ENCODE results near the gene OGFR. TPM values are rescaled to one million over a fixed set of nuclear protein-coding genes. Genes with fewer than 3 reads are reported as not detected.

The OGFR gene
- total RNA-seq, 1 donor from 2014 or later = 96.5 TPM

- Mint-ChIP-seq H3K4me1 (ENCODE audit: low read depth, unreplicated experiment) (peaks cover 5% of the 10 kb centered on the region), H3K9me3 (ENCODE audit: unreplicated experiment) (no peaks in the 10 kb centered on the region), H3K27ac (ENCODE audit: unreplicated experiment) (no peak overlapping the region), H3K36me3 (ENCODE audit: low read depth, unreplicated experiment) (peaks cover 3% of the 10 kb centered on the region), H3K27me3 (ENCODE audit: low read depth, unreplicated experiment) (peaks cover 33% of the 10 kb centered on the region), H3K4me3 (ENCODE audit: unreplicated experiment) (no peak overlapping the region)
- DNase-seq (ENCODE audit: low read depth) (no peak), FAIRE-seq (no peak)
- Histone ChIP-seq H3K4me2 (ENCODE audit: low read length) (no peak overlapping the region), H3K27ac (ENCODE audit: low read depth, low read length) (no peak overlapping the region), H3K4me3 (ENCODE audit: insufficient read depth, low read depth, low read length) (no peak overlapping the region), H3K36me3 (ENCODE audit: insufficient read depth, low read length) (no peaks in the 10 kb centered on the region), H3K79me2 (ENCODE audit: insufficient read depth, low read length) (no peaks in the 10 kb centered on the region), H3K27me3 (ENCODE audit: insufficient read depth, low read length) (peaks cover 9% of the 10 kb centered on the region), H3K9ac (ENCODE audit: low read length) (no peak overlapping the region), H3K4me1 (ENCODE audit: insufficient read depth, low read length) (no peaks in the 10 kb centered on the region), H2AFZ (ENCODE audit: low read depth, low read length) (peak overlapping the region; percentile 34), H3K9me3 (ENCODE audit: insufficient read depth, low read depth, low read length) (no peaks in the 10 kb centered on the region), H4K20me1 (ENCODE audit: insufficient read depth, low read length) (no peaks in the 10 kb centered on the region)
- TF ChIP-seq CTCF (IDR thresholded peaks at IDR 0.05; ENCODE audit: insufficient read depth, low read depth, low read length) = no peak
- no peak for TF ChIP-seq EZH2 (IDR thresholded peaks at IDR 0.05; ENCODE audit: insufficient read depth, low read length)
Observed at GRCh38 chr20:62786157-62786556, 18.5 kb upstream of the OGFR start.

GRCh38 chr20:62787321-62787720, 17.3 kb upstream of the OGFR start:
- Histone ChIP-seq H3K27me3 (ENCODE audit: insufficient read depth, low read length) (peaks cover 9% of the 10 kb centered on the region), H4K20me1 (ENCODE audit: insufficient read depth, low read length) (no peaks in the 10 kb centered on the region), H3K4me3 (ENCODE audit: insufficient read depth, low read depth, low read length) (no peak overlapping the region), H3K9ac (ENCODE audit: low read length) (no peak overlapping the region), H2AFZ (ENCODE audit: low read depth, low read length) (no peak overlapping the region), H3K79me2 (ENCODE audit: insufficient read depth, low read length) (no peaks in the 10 kb centered on the region), H3K4me2 (ENCODE audit: low read length) (no peak overlapping the region), H3K9me3 (ENCODE audit: insufficient read depth, low read depth, low read length) (no peaks in the 10 kb centered on the region), H3K4me1 (ENCODE audit: insufficient read depth, low read length) (peaks cover 8% of the 10 kb centered on the region), H3K36me3 (ENCODE audit: insufficient read depth, low read length) (no peaks in the 10 kb centered on the region), H3K27ac (ENCODE audit: low read depth, low read length) (no peak overlapping the region)
- no peak overlapping the region for H3K4me3 Mint-ChIP-seq (ENCODE audit: unreplicated experiment)
- H3K27me3 Mint-ChIP-seq (ENCODE audit: low read depth, unreplicated experiment) = peaks cover 33% of the 10 kb centered on the region
- DNase-seq (ENCODE audit: low read depth) = no peak
- no peak for TF ChIP-seq EZH2 (IDR thresholded peaks at IDR 0.05; ENCODE audit: insufficient read depth, low read length)
- TF ChIP-seq CTCF (IDR thresholded peaks at IDR 0.05; ENCODE audit: insufficient read depth, low read depth, low read length) = no peak
- no peak overlapping the region for H3K27ac Mint-ChIP-seq (ENCODE audit: unreplicated experiment)
- FAIRE-seq = no peak
- H3K36me3 Mint-ChIP-seq (ENCODE audit: low read depth, unreplicated experiment) = peaks cover 3% of the 10 kb centered on the region
- H3K4me1 Mint-ChIP-seq (ENCODE audit: low read depth, unreplicated experiment) = peaks cover 17% of the 10 kb centered on the region
- H3K9me3 Mint-ChIP-seq (ENCODE audit: unreplicated experiment) = no peaks in the 10 kb centered on the region

GRCh38 chr20:62787866-62788265, 16.8 kb upstream of the OGFR start:
- H3K27me3 Mint-ChIP-seq (ENCODE audit: low read depth, unreplicated experiment) = peaks cover 29% of the 10 kb centered on the region
- no peak overlapping the region for H3K4me3 ChIP-seq (ENCODE audit: insufficient read depth, low read depth, low read length)
- no peaks in the 10 kb centered on the region for H3K9me3 Mint-ChIP-seq (ENCODE audit: unreplicated experiment)
- H3K27me3 ChIP-seq (ENCODE audit: insufficient read depth, low read length) = peaks cover 9% of the 10 kb centered on the region
- FAIRE-seq (no peak), DNase-seq (ENCODE audit: low read depth) (no peak)
- H3K36me3 ChIP-seq (ENCODE audit: insufficient read depth, low read length) = no peaks in the 10 kb centered on the region
- H3K27ac Mint-ChIP-seq (ENCODE audit: unreplicated experiment) = no peak overlapping the region
- no peak overlapping the region for H2AFZ ChIP-seq (ENCODE audit: low read depth, low read length)
- H3K79me2 ChIP-seq (ENCODE audit: insufficient read depth, low read length) = no peaks in the 10 kb centered on the region
- H4K20me1 ChIP-seq (ENCODE audit: insufficient read depth, low read length) = no peaks in the 10 kb centered on the region
- peaks cover 14% of the 10 kb centered on the region for H3K4me1 ChIP-seq (ENCODE audit: insufficient read depth, low read length)
- H3K4me1 Mint-ChIP-seq (ENCODE audit: low read depth, unreplicated experiment) = peaks cover 18% of the 10 kb centered on the region
- no peak overlapping the region for H3K27ac ChIP-seq (ENCODE audit: low read depth, low read length)
- H3K36me3 Mint-ChIP-seq (ENCODE audit: low read depth, unreplicated experiment) = peaks cover 3% of the 10 kb centered on the region
- no peak overlapping the region for H3K4me3 Mint-ChIP-seq (ENCODE audit: unreplicated experiment)
- H3K4me2 ChIP-seq (ENCODE audit: low read length) = no peak overlapping the region
- TF ChIP-seq EZH2 (IDR thresholded peaks at IDR 0.05; ENCODE audit: insufficient read depth, low read length) (no peak), CTCF (IDR thresholded peaks at IDR 0.05; ENCODE audit: insufficient read depth, low read depth, low read length) (no peak)
- no peak overlapping the region for H3K9ac ChIP-seq (ENCODE audit: low read length)
- H3K9me3 ChIP-seq (ENCODE audit: insufficient read depth, low read depth, low read length) = no peaks in the 10 kb centered on the region

Data from astrocyte (in vitro differentiated cells and primary cell).